Fibroblast of lung (primary cell): ENCODE measurements around the gene RADIL. TPM values are rescaled to one million over a fixed set of nuclear protein-coding genes. Genes with fewer than 3 reads are reported as not detected.

Experiments used
- DNase-seq, 2 donors: peaks; one replicate each; pipeline versions ENCODE4 v3.0.0 to v3.0.0-alpha.2; 2010; ENCODE audit warnings: low read depth in 2 of 2
- H2AFZ ChIP-seq: 2 replicates; pipeline ENCODE4 v1.5.1; 2012; ENCODE audit warnings: low read length, control low read depth, inconsistent platforms
- H3K27ac ChIP-seq: 2 replicates; pipeline ENCODE4 v1.5.1; 2011; ENCODE audit warnings: low read length, control low read depth; ENCODE audit not compliant: insufficient read depth
- H3K27me3 ChIP-seq: 2 replicates; pipeline ENCODE4 v1.5.1; 2011; ENCODE audit warnings: mild to moderate bottlenecking, low read length; ENCODE audit not compliant: control insufficient read depth, insufficient read depth
- H3K36me3 ChIP-seq: 2 replicates; pipeline ENCODE4 v1.5.1; 2011; ENCODE audit warnings: low read length; ENCODE audit not compliant: control insufficient read depth, insufficient read depth
- H3K4me1 ChIP-seq: 2 replicates; pipeline ENCODE4 v1.5.1; 2011; ENCODE audit warnings: low read length; ENCODE audit not compliant: control insufficient read depth, insufficient read depth; ENCODE audit errors: extremely low read depth
- H3K4me2 ChIP-seq: 2 replicates; pipeline ENCODE4 v1.5.1; 2011; ENCODE audit warnings: low read length, control low read depth; ENCODE audit not compliant: insufficient read depth; ENCODE audit errors: extremely low read depth
- H3K4me3 ChIP-seq, 4 experiments: fragments of 200-600 bp in 1 of 4; sonication (generic) in 1 of 4; replicated peaks in 1 of 4; 2 replicates each; pipeline ENCODE4 v1.5.1; 2011 to 2016; ENCODE audit warnings: low read length in 4 of 4, low read depth in 3 of 4, mild to moderate bottlenecking in 3 of 4, control low read depth in 2 of 4, inconsistent platforms in 1 of 4, mixed read lengths in 1 of 4; ENCODE audit not compliant: insufficient read depth in 1 of 4; ENCODE audit errors: control extremely low read depth in 1 of 4
- H3K79me2 ChIP-seq: 2 replicates; pipeline ENCODE4 v1.5.1; 2012; ENCODE audit warnings: mild to moderate bottlenecking, low read length, inconsistent platforms; ENCODE audit not compliant: control insufficient read depth, insufficient read depth
- H3K9ac ChIP-seq: 2 replicates; pipeline ENCODE4 v1.5.1; 2011; ENCODE audit warnings: mild to moderate bottlenecking, low read length, control low read depth; ENCODE audit not compliant: insufficient read depth
- H3K9me3 ChIP-seq: 2 replicates; pipeline ENCODE4 v1.5.1; 2012; ENCODE audit warnings: low read depth, low read length; ENCODE audit not compliant: control insufficient read depth, insufficient read depth
- H4K20me1 ChIP-seq: 2 replicates; pipeline ENCODE4 v1.5.1; 2011; ENCODE audit warnings: low read length; ENCODE audit not compliant: control insufficient read depth, insufficient read depth; ENCODE audit errors: extremely low read depth
- EZH2 ChIP-seq: IDR thresholded peaks from 2 replicates; pipeline ENCODE4 v1.5.1; 2012; ENCODE audit warnings: low read length, control low read depth, mild to moderate bottlenecking; ENCODE audit errors: missing control alignments
- polyA minus RNA-seq: library from RNA; depleted of rRNA, polyadenylated mRNA; stranded (reverse); fragments of >200 nt; gene quantifications from 2 replicates; pipeline ENCODE4 v1.2.3, GENCODE V29; 2011; ENCODE audit warnings: low replicate concordance
- polyA plus RNA-seq, 2 donors: library from polyadenylated mRNA; depleted of rRNA in 1 of 2; stranded (reverse) in 1 of 2; unstranded in 1 of 2; fragments of >200 nt; gene quantifications; 2 replicates each; pipeline ENCODE4 v1.2.1, GENCODE V29; 2011 to 2012; ENCODE audit warnings: missing spikeins in 1 of 2
- total RNA-seq: library from RNA; depleted of rRNA; stranded (reverse); fragments of >200 nt; gene quantifications from 2 replicates; pipeline ENCODE4 v1.2.1, GENCODE V29; 2014
- TF ChIP-seq, protein P1 (sequence below), 2 donors: IDR thresholded peaks in 1 of 2; conservative IDR thresholded peaks in 1 of 2; 1 replicate in 1 of 2; 2 replicates in 1 of 2; pipeline ENCODE4 v1.5.1; 2011 to 2012; ENCODE audit warnings: low read length in 2 of 2, control low read depth in 1 of 2, inconsistent platforms in 1 of 2, low read depth in 1 of 2, mild to moderate bottlenecking in 1 of 2

The RADIL gene, protein sequence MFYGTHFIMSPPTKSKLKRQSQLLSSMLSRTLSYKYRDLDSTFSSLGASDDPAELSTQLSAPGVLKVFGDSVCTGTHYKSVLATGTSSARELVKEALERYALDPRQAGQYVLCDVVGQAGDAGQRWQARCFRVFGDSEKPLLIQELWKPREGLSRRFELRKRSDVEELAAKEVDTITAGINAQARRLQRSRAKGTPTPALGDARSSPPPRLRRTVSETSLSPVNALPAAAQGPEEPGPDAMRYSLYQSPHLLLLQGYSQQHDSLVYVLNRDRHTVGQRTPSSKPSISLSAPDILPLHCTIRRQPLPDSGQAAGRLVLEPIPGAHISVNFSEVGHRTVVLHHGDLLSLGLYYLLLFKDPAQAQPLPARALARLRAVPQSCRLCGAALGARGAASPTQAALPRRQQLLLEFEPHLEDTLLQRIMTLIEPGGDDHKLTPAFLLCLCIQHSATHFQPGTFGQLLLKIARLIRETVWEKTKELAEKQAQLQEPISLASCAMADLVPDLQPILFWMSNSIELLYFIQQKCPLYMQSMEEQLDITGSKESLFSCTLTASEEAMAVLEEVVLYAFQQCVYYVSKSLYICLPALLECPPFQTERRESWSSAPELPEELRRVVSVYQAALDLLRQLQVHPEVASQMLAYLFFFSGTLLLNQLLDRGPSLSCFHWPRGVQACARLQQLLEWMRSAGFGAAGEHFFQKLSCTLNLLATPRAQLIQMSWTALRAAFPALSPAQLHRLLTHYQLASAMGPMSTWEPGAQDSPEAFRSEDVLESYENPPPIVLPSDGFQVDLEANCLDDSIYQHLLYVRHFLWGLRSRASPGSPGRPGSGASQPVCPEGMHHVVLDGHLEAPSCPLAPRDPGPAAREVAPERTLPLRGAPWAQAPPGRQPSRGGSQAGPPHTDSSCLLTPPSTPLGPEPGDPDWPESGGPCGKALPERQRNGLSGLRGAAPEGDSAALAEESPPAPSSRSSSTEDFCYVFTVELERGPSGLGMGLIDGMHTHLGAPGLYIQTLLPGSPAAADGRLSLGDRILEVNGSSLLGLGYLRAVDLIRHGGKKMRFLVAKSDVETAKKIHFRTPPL
- total RNA-seq (0.33 and 0.51 TPM in 2 replicates), polyA plus RNA-seq (0.32 and 0.85 TPM in 2 replicates), polyA minus RNA-seq (0.33 and 0.82 TPM in 2 replicates)
- 0.43 and 1.1 TPM in 2 replicates for polyA plus RNA-seq (2012)

DNA sequence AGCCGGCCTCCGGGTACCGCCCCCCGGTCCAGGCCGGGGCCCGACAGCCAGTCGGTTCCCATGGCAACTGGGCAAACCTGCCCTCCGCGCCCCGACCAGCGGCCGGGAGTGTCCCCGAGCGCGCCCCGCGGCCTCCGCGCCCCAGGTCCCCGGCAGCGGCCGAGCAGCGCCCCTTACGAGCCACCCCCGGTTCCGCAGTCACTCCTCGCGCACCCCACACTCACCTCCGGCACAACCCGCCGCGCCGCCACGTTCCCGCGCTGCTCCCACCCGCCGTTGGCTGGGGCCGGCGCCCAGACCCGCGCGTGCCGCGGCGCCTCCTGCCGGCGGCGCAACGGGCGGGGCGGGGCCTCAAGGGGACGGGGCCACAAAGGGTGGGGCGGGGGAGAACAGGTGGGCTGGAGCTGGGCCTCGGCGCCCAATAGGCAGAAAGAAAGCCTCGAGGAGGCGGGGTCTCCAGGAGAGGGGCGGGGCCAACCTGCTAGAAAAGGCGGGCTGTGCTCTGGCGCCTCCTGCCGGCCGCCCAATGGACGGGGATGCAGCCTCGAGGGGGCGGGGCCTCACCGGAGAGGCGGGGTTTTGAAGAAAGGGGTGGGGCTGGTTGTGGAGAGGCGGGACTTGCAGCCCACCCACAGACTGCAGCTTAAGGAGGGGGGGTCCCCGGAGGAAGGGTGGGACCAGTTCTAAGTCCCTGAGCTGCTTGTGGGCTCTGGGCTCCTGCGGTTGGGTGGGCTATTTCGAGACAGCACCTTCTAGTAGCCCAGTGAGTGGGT lies at the start of gene RADIL:
Gene RADIL, minus strand, starts transcription at position 345 of the 773 bp plus-strand sequence. CDS start 5,577 bp downstream, outside the sequence.
- peak within 1 kb of the TSS; percentile 94 for H2AFZ ChIP-seq
- DNase-seq, result peak; percentile 67 to 87
- TF ChIP-seq, protein P1, sequence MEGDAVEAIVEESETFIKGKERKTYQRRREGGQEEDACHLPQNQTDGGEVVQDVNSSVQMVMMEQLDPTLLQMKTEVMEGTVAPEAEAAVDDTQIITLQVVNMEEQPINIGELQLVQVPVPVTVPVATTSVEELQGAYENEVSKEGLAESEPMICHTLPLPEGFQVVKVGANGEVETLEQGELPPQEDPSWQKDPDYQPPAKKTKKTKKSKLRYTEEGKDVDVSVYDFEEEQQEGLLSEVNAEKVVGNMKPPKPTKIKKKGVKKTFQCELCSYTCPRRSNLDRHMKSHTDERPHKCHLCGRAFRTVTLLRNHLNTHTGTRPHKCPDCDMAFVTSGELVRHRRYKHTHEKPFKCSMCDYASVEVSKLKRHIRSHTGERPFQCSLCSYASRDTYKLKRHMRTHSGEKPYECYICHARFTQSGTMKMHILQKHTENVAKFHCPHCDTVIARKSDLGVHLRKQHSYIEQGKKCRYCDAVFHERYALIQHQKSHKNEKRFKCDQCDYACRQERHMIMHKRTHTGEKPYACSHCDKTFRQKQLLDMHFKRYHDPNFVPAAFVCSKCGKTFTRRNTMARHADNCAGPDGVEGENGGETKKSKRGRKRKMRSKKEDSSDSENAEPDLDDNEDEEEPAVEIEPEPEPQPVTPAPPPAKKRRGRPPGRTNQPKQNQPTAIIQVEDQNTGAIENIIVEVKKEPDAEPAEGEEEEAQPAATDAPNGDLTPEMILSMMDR (conservative IDR thresholded peaks at IDR 0.05 in 1 of 2, IDR thresholded peaks at IDR 0.05 in 1 of 2; ENCODE audit: low read depth in 1 of 2, low read length in 2 of 2), result peak; percentile 63 to 68
- TF ChIP-seq EZH2, result no peak

DNA sequence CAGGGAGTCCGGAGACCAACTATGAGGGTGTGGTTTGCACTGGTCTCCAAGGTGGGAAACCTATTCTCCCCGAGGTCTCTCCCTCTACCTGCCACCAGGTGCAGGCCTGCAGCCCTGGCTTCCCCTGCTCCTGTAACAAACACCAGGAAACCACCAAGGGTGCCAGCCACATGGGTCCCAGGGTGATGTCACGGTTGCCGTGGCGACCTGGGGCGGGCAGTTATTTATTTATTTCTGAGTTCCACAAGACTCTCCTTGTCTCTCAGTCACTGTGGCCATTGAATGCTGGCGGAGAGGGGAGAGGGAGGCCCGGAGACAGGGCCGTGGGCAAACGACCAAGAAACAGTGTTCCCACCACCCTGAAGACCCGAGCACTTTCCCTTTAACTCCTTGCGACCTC lies 48.4 kb upstream of the RADIL start:
- no peak overlapping the region for H3K4me3 ChIP-seq
- no peak overlapping the region for H2AFZ ChIP-seq
- H3K9ac ChIP-seq, result no peak overlapping the region
- DNase-seq, result no peak
- H3K27ac ChIP-seq, result no peak overlapping the region
- H3K27me3 ChIP-seq, result no peaks in the 10 kb centered on the region
- TF ChIP-seq, protein P1 (conservative IDR thresholded peaks at IDR 0.05 in 1 of 2, IDR thresholded peaks at IDR 0.05 in 1 of 2; ENCODE audit: low read depth in 1 of 2, low read length in 2 of 2), result no peak
- TF ChIP-seq EZH2, result no peak
- H3K79me2 ChIP-seq, result no peaks in the 10 kb centered on the region
- no peaks in the 10 kb centered on the region for H3K36me3 ChIP-seq
- H3K4me2 ChIP-seq, result no peak overlapping the region
- no peaks in the 10 kb centered on the region for H3K4me1 ChIP-seq
- H3K9me3 ChIP-seq, result no peaks in the 10 kb centered on the region
- H4K20me1 ChIP-seq, result no peaks in the 10 kb centered on the region

More for the DNA sequence above, at the start of gene RADIL:
- Histone ChIP-seq H4K20me1 (no peaks in the 10 kb centered on the region), H3K4me3 (peak within 1 kb of the TSS; percentile 34 to 59 (median 54)), H3K4me2 (peak within 1 kb of the TSS; percentile 99), H3K36me3 (no peaks in the 10 kb centered on the region), H3K9me3 (no peaks in the 10 kb centered on the region), H3K79me2 (no peaks in the 10 kb centered on the region), H3K9ac (peak within 1 kb of the TSS; percentile 66), H3K27me3 (no peaks in the 10 kb centered on the region), H3K27ac (peak within 1 kb of the TSS; percentile 87), H3K4me1 (peaks cover 8% of the 10 kb centered on the region)
